ENCODE measurements around the gene PLEKHM1. TPM values are rescaled to one million over a fixed set of nuclear protein-coding genes. Genes with fewer than 3 reads are reported as not detected.
A peak's percentile ranks its signal among the peaks of the same experiment; 100 is the strongest.

PLEKHM1 gene
- polyA plus RNA-seq, 3 donors: 12.8 to 41.5 (median 15.0) TPM

- Mint-ChIP-seq H3K4me3 (peak overlapping the region; percentile 87 to 93), H3K4me1 (peaks cover 67% of the 10 kb centered on the region), H3K27me3 (ENCODE audit: low read depth in 3 of 3) (peaks cover 0 to 1% (median 0%) of the 10 kb centered on the region in 3 donors), H3K36me3 (peaks cover 26 to 41% of the 10 kb centered on the region in 2 donors), H3K9me3 (no peaks in the 10 kb centered on the region), H3K27ac (peak overlapping the region in 6 of 7 donors; percentile 54 to 92 (median 82))
- peaks cover 7 to 13% of the 10 kb centered on the region in 2 donors for H3K36me3 ChIP-seq (replicated peaks in 1 of 2; ENCODE audit: control insufficient read depth in 1 of 2, insufficient read depth in 2 of 2, low read length in 2 of 2)
- no peak for TF ChIP-seq CTCF (IDR thresholded peaks at IDR 0.05)
- no peaks in the 10 kb centered on the region for H3K9me3 ChIP-seq (replicated peaks in 1 of 2; ENCODE audit: control insufficient read depth in 1 of 2, insufficient read depth in 1 of 2, low read length in 2 of 2)
- DNase-seq: no peak
- intact Hi-C loops (cut with micrococcal nuclease): no loop called here
- H3K4me1 ChIP-seq (ENCODE audit: control insufficient read depth in 1 of 2, insufficient read depth in 2 of 2, low read length in 2 of 2): peaks cover 73 to 81% of the 10 kb centered on the region in 2 donors
- WGBS (ENCODE audit: insufficient coverage): 91% methylated on average over 59 of the region's 68 CpGs
- no peaks in the 10 kb centered on the region for H3K27me3 ChIP-seq (ENCODE audit: control insufficient read depth in 2 of 2, insufficient read depth in 2 of 2, low read length in 2 of 2)
- peak overlapping the region in 2 of 3 experiments; percentile 86 to 97 for H3K4me3 ChIP-seq (replicated peaks in 1 of 3; ENCODE audit: low read depth in 2 of 3, low read length in 3 of 3)
- peaks cover 68% of the 10 kb centered on the region for H4K20me1 ChIP-seq (ENCODE audit: insufficient read depth, low read length)
- peaks cover 46% of the 10 kb centered on the region for H3K79me2 ChIP-seq (ENCODE audit: insufficient read depth, low read length)
- H3K27ac ChIP-seq (ENCODE audit: low read depth in 1 of 2, low read length in 2 of 2): peak overlapping the region; percentile 34 to 79
- H2AFZ ChIP-seq (ENCODE audit: insufficient read depth, low read depth, low read length, poor library complexity, severe bottlenecking): no peak overlapping the region
- H3K4me2 ChIP-seq (replicated peaks; ENCODE audit: extremely low read depth, low read length, poor library complexity, severe bottlenecking): peak overlapping the region; percentile 98
- H3K9ac ChIP-seq (ENCODE audit: insufficient read depth, low read length, poor library complexity, severe bottlenecking): no peak overlapping the region
These were observed 60.3 kb downstream of the PLEKHM1 start for GRCh38 chr17:45430006-45430737.

GRCh38 chr17:45429339-45430005 lies 61.0 kb downstream of the PLEKHM1 start:
- Histone ChIP-seq H3K27me3 (ENCODE audit: control insufficient read depth in 2 of 2, insufficient read depth in 2 of 2, low read length in 2 of 2) (no peaks in the 10 kb centered on the region), H3K79me2 (ENCODE audit: insufficient read depth, low read length) (peaks cover 53% of the 10 kb centered on the region), H3K36me3 (replicated peaks in 1 of 2; ENCODE audit: control insufficient read depth in 1 of 2, insufficient read depth in 2 of 2, low read length in 2 of 2) (peaks cover 7 to 12% of the 10 kb centered on the region in 2 donors), H3K4me2 (replicated peaks; ENCODE audit: extremely low read depth, low read length, poor library complexity, severe bottlenecking) (peak overlapping the region; percentile 74), H3K4me3 (replicated peaks in 1 of 3; ENCODE audit: low read depth in 2 of 3, low read length in 3 of 3) (peak overlapping the region in 2 of 3 experiments; percentile 6 to 63), H3K9me3 (replicated peaks in 1 of 2; ENCODE audit: control insufficient read depth in 1 of 2, insufficient read depth in 1 of 2, low read length in 2 of 2) (no peaks in the 10 kb centered on the region), H3K27ac (ENCODE audit: low read depth in 1 of 2, low read length in 2 of 2) (peak overlapping the region; percentile 91 to 93), H3K4me1 (ENCODE audit: control insufficient read depth in 1 of 2, insufficient read depth in 2 of 2, low read length in 2 of 2) (peaks cover 76 to 84% of the 10 kb centered on the region in 2 donors), H3K9ac (ENCODE audit: insufficient read depth, low read length, poor library complexity, severe bottlenecking) (peak overlapping the region; percentile 60), H4K20me1 (ENCODE audit: insufficient read depth, low read length) (peaks cover 69% of the 10 kb centered on the region), H2AFZ (ENCODE audit: insufficient read depth, low read depth, low read length, poor library complexity, severe bottlenecking) (no peak overlapping the region)
- Mint-ChIP-seq H3K4me1 (peaks cover 67% of the 10 kb centered on the region), H3K4me3 (peak overlapping the region; percentile 77 to 89), H3K27ac (peak overlapping the region; percentile 95 to 98 (median 97)), H3K36me3 (peaks cover 23 to 37% of the 10 kb centered on the region in 2 donors), H3K9me3 (no peaks in the 10 kb centered on the region), H3K27me3 (ENCODE audit: low read depth in 3 of 3) (peaks cover 0 to 1% (median 0%) of the 10 kb centered on the region in 3 donors)
- no peak for DNase-seq
- WGBS (ENCODE audit: insufficient coverage): 84% methylated on average over 59 of the region's 82 CpGs
- intact Hi-C loops (cut with micrococcal nuclease): no loop called here
- no peak for TF ChIP-seq CTCF (IDR thresholded peaks at IDR 0.05)

All from CD14-positive monocyte (primary cell).